HCT116 (cell line): Measurements from ENCODE around the gene RMI2. TPM values are rescaled to one million over a fixed set of nuclear protein-coding genes. Genes with fewer than 3 reads are reported as not detected.

Experiments used
- ATAC-seq: fragments of 200-7000 bp; cut with Tn5 transposase; 2 replicates; pipeline ENCODE4 v1.9.1; 2020; ENCODE audit warnings: mild to moderate bottlenecking, moderate library complexity
- BruUV-seq: library from RNA; stranded (reverse); fragments of 400-500 nt; replicated peaks from 2 replicates; lab custom pipeline; 2021; lab: Mats Ljungman, UMichigan
- CTCF ChIA-PET: fragments of 300-600 bp; sonication (Branson Sonifier 250); formaldehyde crosslinking; loops from one replicate; lab custom pipeline; 2021; ENCODE audit warnings: antibody characterized with exemption; lab: Charles Lee
- POLR2A ChIA-PET: fragments of 300-600, 350-600 bp; sonication (Branson Sonifier 250); formaldehyde crosslinking; loops from one replicate; lab custom pipeline; 2021; ENCODE audit warnings: antibody characterized with exemption; lab: Charles Lee
- RAD21 ChIA-PET, 2 experiments: fragments of 300-600 bp; sonication (Branson Sonifier 250); formaldehyde crosslinking; loops; one replicate each; lab custom pipeline; 2023; ENCODE audit warnings: low total read pairs in 2 of 2; ENCODE audit not compliant: uncharacterized antibody in 2 of 2, unreplicated experiment in 2 of 2, low non-redundant PET in 1 of 2; lab: Charles Lee
- DNase-seq: peaks from one replicate; pipeline ENCODE4 v3.0.0-alpha.2; 2010; ENCODE audit warnings: low read depth, low spot score
- H2AFZ ChIP-seq: fragments of 200-600 bp; shearing (Covaris generic), sonication (generic); 2 replicates; pipeline ENCODE4 v1.6.1; 2017; ENCODE audit warnings: low read depth, mixed run types, mixed read lengths, antibody characterized with exemption, low read length; ENCODE audit not compliant: poor library complexity, severe bottlenecking
- H3K27ac ChIP-seq: 2 replicates; pipeline ENCODE4 v1.5.1; 2012; ENCODE audit warnings: low read depth, low read length
- H3K27me3 ChIP-seq: fragments of 200-600 bp; sonication (generic); 2 replicates; pipeline ENCODE4 v1.6.1; 2016; ENCODE audit warnings: mixed run types, low read length, mixed read lengths; ENCODE audit not compliant: insufficient read depth
- H3K36me3 ChIP-seq, 2 experiments: fragments of 200-500 bp in 1 of 2; fragments of 200-600 bp in 1 of 2; sonication (Bioruptor generic) in 1 of 2; sonication (generic) in 1 of 2; 2 replicates each; pipeline versions ENCODE4 v1.5.1 to v1.6.1; 2014 to 2016; ENCODE audit warnings: low read length in 2 of 2, inconsistent platforms in 1 of 2, mixed read lengths in 1 of 2, mixed run types in 1 of 2; ENCODE audit not compliant: insufficient read depth in 2 of 2, control insufficient read depth in 1 of 2
- H3K4me1 ChIP-seq, 2 experiments: fragments of 200-600 bp in 1 of 2; sonication (generic) in 1 of 2; 2 replicates each; pipeline versions ENCODE4 v1.5.1 to v1.6.1; 2012 to 2017; ENCODE audit warnings: low read length in 2 of 2, inconsistent platforms in 1 of 2, mild to moderate bottlenecking in 1 of 2, mixed read lengths in 1 of 2, mixed run types in 1 of 2, moderate library complexity in 1 of 2; ENCODE audit not compliant: insufficient read depth in 2 of 2, control insufficient read depth in 1 of 2
- H3K4me2 ChIP-seq: fragments of 200-600 bp; sonication (generic); 2 replicates; pipeline ENCODE4 v1.6.1; 2017; ENCODE audit warnings: mixed run types, low read length, mixed read lengths
- H3K4me3 ChIP-seq, 2 experiments: fragments of 200-600 bp in 1 of 2; sonication (generic) in 1 of 2; replicated peaks in 1 of 2; 2 replicates each; pipeline ENCODE4 v1.5.1; 2011 to 2016; ENCODE audit warnings: low read length in 2 of 2, control low read depth in 1 of 2, low read depth in 1 of 2, mild to moderate bottlenecking in 1 of 2, mixed read lengths in 1 of 2, mixed run types in 1 of 2
- H3K79me2 ChIP-seq: fragments of 200-600 bp; sonication (generic); 2 replicates; pipeline ENCODE4 v1.6.1; 2017; ENCODE audit warnings: mild to moderate bottlenecking, mixed run types, low read length, moderate library complexity, mixed read lengths; ENCODE audit not compliant: insufficient read depth
- H3K9ac ChIP-seq: fragments of 200-600 bp; sonication (generic); 2 replicates; pipeline ENCODE4 v1.6.1; 2016; ENCODE audit warnings: low read length, mixed read lengths
- H3K9me2 ChIP-seq: fragments of 200-600 bp; sonication (generic), shearing (Covaris generic); 2 replicates; pipeline ENCODE4 v1.6.1; 2017; ENCODE audit warnings: mixed run types, mild to moderate bottlenecking, moderate library complexity; ENCODE audit not compliant: insufficient read depth
- H3K9me3 ChIP-seq, 2 experiments: fragments of 200-500 bp in 1 of 2; fragments of 200-600 bp in 1 of 2; sonication (Bioruptor generic) in 1 of 2; sonication (generic) in 1 of 2; 2 replicates each; pipeline ENCODE4 v1.6.1; 2014 to 2017; ENCODE audit warnings: low read length in 2 of 2, mixed read lengths in 2 of 2, inconsistent platforms in 1 of 2, low read depth in 1 of 2, mild to moderate bottlenecking in 1 of 2, mixed run types in 1 of 2, moderate library complexity in 1 of 2; ENCODE audit not compliant: control insufficient read depth in 1 of 2, insufficient read depth in 1 of 2
- H4K20me1 ChIP-seq: fragments of 200-600 bp; sonication (generic), shearing (Covaris generic); 2 replicates; pipeline ENCODE4 v1.6.1; 2017; ENCODE audit warnings: mixed run types, mild to moderate bottlenecking, moderate library complexity; ENCODE audit not compliant: insufficient read depth
- ATF3 ChIP-seq: IDR thresholded peaks from 2 replicates; pipeline ENCODE4 v1.6.1; 2012
- CBX3 ChIP-seq: IDR thresholded peaks from 2 replicates; pipeline ENCODE4 v1.6.1; 2012; ENCODE audit warnings: low read depth
- CEBPB ChIP-seq: IDR thresholded peaks from 2 replicates; pipeline ENCODE4 v1.6.1; 2012; ENCODE audit warnings: low read depth
- CTCF ChIP-seq, 3 experiments: fragments of 200-600 bp in 1 of 3; sonication (generic) in 1 of 3; IDR thresholded peaks in 2 of 3; conservative IDR thresholded peaks in 1 of 3; 2 replicates each; pipeline ENCODE4 v1.5.1; 2012 to 2017; ENCODE audit warnings: low read depth in 2 of 3, low read length in 2 of 3, antibody characterized with exemption in 1 of 3, borderline replicate concordance in 1 of 3, control low read depth in 1 of 3, mild to moderate bottlenecking in 1 of 3, mixed read lengths in 1 of 3, mixed run types in 1 of 3, moderate library complexity in 1 of 3; ENCODE audit not compliant: insufficient read depth in 1 of 3
- ELF1 ChIP-seq: IDR thresholded peaks from 2 replicates; pipeline ENCODE4 v1.6.1; 2012; ENCODE audit warnings: low read depth, borderline replicate concordance
- RAD21 ChIP-seq: IDR thresholded peaks from 2 replicates; pipeline ENCODE4 v1.6.1; 2012; ENCODE audit warnings: low read depth, mild to moderate bottlenecking
- SIN3A ChIP-seq: IDR thresholded peaks from 2 replicates; pipeline ENCODE4 v1.6.1; 2012; ENCODE audit warnings: low read depth
- SRF ChIP-seq: IDR thresholded peaks from 2 replicates; pipeline ENCODE4 v1.6.1; 2012; ENCODE audit warnings: low read depth
- ZNF274 ChIP-seq: fragments of 200-500 bp; sonication (Bioruptor generic); IDR thresholded peaks from 2 replicates; pipeline ENCODE4 v1.6.1; 2014; ENCODE audit warnings: mild to moderate bottlenecking, low read depth, low read length, inconsistent platforms
- intact Hi-C: fragments of 100-400 bp; cut with micrococcal nuclease; formaldehyde crosslinking; loops from 2 replicates; pipeline ENCODE4 v1.10.0; 2022
- total RNA-seq: library from RNA; stranded (reverse); gene quantifications from one replicate; pipeline ENCODE4 v1.2.1, GENCODE V29; 2021; ENCODE audit not compliant: unreplicated experiment
- TF ChIP-seq, protein P1 (sequence below): IDR thresholded peaks from 2 replicates; pipeline ENCODE4 v1.6.1; 2012; ENCODE audit warnings: low read depth
- TF ChIP-seq, protein P2 (sequence below): IDR thresholded peaks from 2 replicates; pipeline ENCODE4 v1.6.1; 2011; ENCODE audit warnings: mild to moderate bottlenecking, low read length, moderate library complexity; ENCODE audit not compliant: insufficient replicate concordance; ENCODE audit errors: extremely low read depth
- TF ChIP-seq, protein P3 (sequence below): IDR thresholded peaks from 2 replicates; pipeline ENCODE4 v1.6.1; 2012

RMI2 gene
- total RNA-seq, 1 experiment from 2014 or later, result 19.9 TPM

- H3K9ac ChIP-seq, result no peak overlapping the region
- H4K20me1 ChIP-seq, result no peaks in the 10 kb centered on the region
- intact Hi-C loops, result no loop called here
- H3K9me2 ChIP-seq, result no peaks in the 10 kb centered on the region
- POLR2A ChIA-PET, result no interaction called here
- H3K79me2 ChIP-seq, result no peaks in the 10 kb centered on the region
- peak overlapping the region; percentile 16 to 37; a peak in 3 of 4 replicates for H3K4me3 ChIP-seq
- ATAC-seq, result 0 out of 2 replicates have a peak, but pooled peaks have one; percentile 3
- H3K27me3 ChIP-seq, result no peaks in the 10 kb centered on the region
- no peaks in the 10 kb centered on the region for H3K9me3 ChIP-seq
- no peaks in the 10 kb centered on the region for H3K36me3 ChIP-seq
- DNase-seq, result no peak
- TF ChIP-seq CTCF (IDR thresholded peaks at IDR 0.05 in 2 of 3, conservative IDR thresholded peaks at IDR 0.05 in 1 of 3; ENCODE audit: borderline replicate concordance in 1 of 3, insufficient read depth in 1 of 3, low read depth in 2 of 3, low read length in 2 of 3) (0 out of 6 replicates have a peak, but pooled peaks of 1 of the 3 experiments have one; percentile 3), ELF1 (no peak), RAD21 (no peak), SIN3A (no peak), ZNF274 (no peak), SRF (no peak), ATF3 (no peak), CEBPB (no peak), CBX3 (no peak)
- TF ChIP-seq, protein P1, sequence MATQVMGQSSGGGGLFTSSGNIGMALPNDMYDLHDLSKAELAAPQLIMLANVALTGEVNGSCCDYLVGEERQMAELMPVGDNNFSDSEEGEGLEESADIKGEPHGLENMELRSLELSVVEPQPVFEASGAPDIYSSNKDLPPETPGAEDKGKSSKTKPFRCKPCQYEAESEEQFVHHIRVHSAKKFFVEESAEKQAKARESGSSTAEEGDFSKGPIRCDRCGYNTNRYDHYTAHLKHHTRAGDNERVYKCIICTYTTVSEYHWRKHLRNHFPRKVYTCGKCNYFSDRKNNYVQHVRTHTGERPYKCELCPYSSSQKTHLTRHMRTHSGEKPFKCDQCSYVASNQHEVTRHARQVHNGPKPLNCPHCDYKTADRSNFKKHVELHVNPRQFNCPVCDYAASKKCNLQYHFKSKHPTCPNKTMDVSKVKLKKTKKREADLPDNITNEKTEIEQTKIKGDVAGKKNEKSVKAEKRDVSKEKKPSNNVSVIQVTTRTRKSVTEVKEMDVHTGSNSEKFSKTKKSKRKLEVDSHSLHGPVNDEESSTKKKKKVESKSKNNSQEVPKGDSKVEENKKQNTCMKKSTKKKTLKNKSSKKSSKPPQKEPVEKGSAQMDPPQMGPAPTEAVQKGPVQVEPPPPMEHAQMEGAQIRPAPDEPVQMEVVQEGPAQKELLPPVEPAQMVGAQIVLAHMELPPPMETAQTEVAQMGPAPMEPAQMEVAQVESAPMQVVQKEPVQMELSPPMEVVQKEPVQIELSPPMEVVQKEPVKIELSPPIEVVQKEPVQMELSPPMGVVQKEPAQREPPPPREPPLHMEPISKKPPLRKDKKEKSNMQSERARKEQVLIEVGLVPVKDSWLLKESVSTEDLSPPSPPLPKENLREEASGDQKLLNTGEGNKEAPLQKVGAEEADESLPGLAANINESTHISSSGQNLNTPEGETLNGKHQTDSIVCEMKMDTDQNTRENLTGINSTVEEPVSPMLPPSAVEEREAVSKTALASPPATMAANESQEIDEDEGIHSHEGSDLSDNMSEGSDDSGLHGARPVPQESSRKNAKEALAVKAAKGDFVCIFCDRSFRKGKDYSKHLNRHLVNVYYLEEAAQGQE, result no peak
- TF ChIP-seq, protein P2, sequence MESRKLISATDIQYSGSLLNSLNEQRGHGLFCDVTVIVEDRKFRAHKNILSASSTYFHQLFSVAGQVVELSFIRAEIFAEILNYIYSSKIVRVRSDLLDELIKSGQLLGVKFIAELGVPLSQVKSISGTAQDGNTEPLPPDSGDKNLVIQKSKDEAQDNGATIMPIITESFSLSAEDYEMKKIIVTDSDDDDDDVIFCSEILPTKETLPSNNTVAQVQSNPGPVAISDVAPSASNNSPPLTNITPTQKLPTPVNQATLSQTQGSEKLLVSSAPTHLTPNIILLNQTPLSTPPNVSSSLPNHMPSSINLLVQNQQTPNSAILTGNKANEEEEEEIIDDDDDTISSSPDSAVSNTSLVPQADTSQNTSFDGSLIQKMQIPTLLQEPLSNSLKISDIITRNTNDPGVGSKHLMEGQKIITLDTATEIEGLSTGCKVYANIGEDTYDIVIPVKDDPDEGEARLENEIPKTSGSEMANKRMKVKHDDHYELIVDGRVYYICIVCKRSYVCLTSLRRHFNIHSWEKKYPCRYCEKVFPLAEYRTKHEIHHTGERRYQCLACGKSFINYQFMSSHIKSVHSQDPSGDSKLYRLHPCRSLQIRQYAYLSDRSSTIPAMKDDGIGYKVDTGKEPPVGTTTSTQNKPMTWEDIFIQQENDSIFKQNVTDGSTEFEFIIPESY, result no peak
- TF ChIP-seq, protein P3, sequence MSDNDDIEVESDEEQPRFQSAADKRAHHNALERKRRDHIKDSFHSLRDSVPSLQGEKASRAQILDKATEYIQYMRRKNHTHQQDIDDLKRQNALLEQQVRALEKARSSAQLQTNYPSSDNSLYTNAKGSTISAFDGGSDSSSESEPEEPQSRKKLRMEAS, result peak; percentile 22
- TF ChIP-seq, all 23 proteins: peak for 2
- BruUV-seq, result no TSS peak
- RAD21 ChIA-PET, result no interaction called here
- no peak overlapping the region for H2AFZ ChIP-seq
- no peak overlapping the region for H3K27ac ChIP-seq
- peaks cover 19 to 27% of the 10 kb centered on the region in 2 experiments; a peak in 3 of 4 replicates for H3K4me1 ChIP-seq
- CTCF ChIA-PET, result interaction anchor here (1.0 kb wide), 1 partner anchor 365 kb away, joined by 3 read pairs; no protein-coding TSS in a partner anchor
- H3K4me2 ChIP-seq, result peak overlapping the region; percentile 70
These were observed 16.2 kb upstream of the RMI2 start for GRCh38 chr16:11329071-11329491.
